Neural progenitor cell (in vitro differentiated cells): Measurements from ENCODE around the gene ARHGAP24.

Source experiments
- CTCF ChIP-seq: fragments of 200-600 bp; sonication (generic); IDR thresholded peaks from 2 replicates; pipeline ENCODE4 v1.5.1; 2017; ENCODE audit warnings: antibody characterized with exemption, mild to moderate bottlenecking
- EZH2 ChIP-seq: fragments of 200-600 bp; sonication (generic); IDR thresholded peaks from 2 replicates; pipeline ENCODE4 v1.6.1; 2017; ENCODE audit warnings: antibody characterized with exemption, mild to moderate bottlenecking, moderate library complexity
- EZH2phosphoT487 ChIP-seq: fragments of 200-600 bp; sonication (generic); IDR thresholded peaks from 2 replicates; pipeline ENCODE4 v1.6.1; 2017; ENCODE audit warnings: antibody characterized with exemption

GRCh38 chr4:85955620-85956292 is 480.8 kb downstream of the ARHGAP24 start:
- no peak for TF ChIP-seq EZH2
- TF ChIP-seq CTCF = no peak
- no peak for TF ChIP-seq EZH2phosphoT487
